ENCODE data around the gene AOPEP.

DNA sequence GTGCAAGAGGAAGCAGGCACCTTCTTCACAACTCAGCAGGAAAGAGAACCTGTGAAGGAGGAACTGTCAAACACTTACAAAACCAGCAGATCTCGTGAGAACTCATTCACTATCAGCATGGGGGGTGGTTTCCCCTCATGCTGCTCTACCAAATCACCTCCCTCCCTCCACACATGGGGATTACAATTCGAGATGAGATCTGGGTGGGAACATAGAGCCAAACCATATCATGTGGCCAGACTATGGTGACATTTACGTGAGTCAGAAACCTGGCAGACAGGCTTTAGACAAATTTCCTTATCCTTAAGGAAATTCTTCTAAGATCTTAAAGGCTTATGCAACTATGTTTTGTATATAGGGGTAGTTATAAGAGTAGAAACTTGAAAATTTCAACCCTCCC is 8.7 kb upstream of the AOPEP start:
- TF ChIP-seq, protein P1, sequence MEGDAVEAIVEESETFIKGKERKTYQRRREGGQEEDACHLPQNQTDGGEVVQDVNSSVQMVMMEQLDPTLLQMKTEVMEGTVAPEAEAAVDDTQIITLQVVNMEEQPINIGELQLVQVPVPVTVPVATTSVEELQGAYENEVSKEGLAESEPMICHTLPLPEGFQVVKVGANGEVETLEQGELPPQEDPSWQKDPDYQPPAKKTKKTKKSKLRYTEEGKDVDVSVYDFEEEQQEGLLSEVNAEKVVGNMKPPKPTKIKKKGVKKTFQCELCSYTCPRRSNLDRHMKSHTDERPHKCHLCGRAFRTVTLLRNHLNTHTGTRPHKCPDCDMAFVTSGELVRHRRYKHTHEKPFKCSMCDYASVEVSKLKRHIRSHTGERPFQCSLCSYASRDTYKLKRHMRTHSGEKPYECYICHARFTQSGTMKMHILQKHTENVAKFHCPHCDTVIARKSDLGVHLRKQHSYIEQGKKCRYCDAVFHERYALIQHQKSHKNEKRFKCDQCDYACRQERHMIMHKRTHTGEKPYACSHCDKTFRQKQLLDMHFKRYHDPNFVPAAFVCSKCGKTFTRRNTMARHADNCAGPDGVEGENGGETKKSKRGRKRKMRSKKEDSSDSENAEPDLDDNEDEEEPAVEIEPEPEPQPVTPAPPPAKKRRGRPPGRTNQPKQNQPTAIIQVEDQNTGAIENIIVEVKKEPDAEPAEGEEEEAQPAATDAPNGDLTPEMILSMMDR (IDR thresholded peaks at IDR 0.05), result no peak
- TF ChIP-seq POLR2A (IDR thresholded peaks at IDR 0.05), result no peak

Measured in thyroid gland (tissue), 4 donors.